ENCODE measurements around the gene DUSP5. TPM values are rescaled to one million over a fixed set of nuclear protein-coding genes. Genes with fewer than 3 reads are reported as not detected.
A peak's percentile ranks its signal among the peaks of the same experiment; 100 is the strongest.

The DUSP5 gene
- polyA plus RNA-seq, 3 donors: 2.0 to 65.3 (median 3.9) TPM

- Histone ChIP-seq H3K27me3 (ENCODE audit: control insufficient read depth in 2 of 2, insufficient read depth in 2 of 2, low read length in 2 of 2) (peaks cover 0 to 5% of the 10 kb centered on the region in 2 donors), H3K4me3 (replicated peaks in 1 of 3; ENCODE audit: low read depth in 2 of 3, low read length in 3 of 3) (no peak overlapping the region), H3K9ac (ENCODE audit: insufficient read depth, low read length, poor library complexity, severe bottlenecking) (no peak overlapping the region), H2AFZ (ENCODE audit: insufficient read depth, low read depth, low read length, poor library complexity, severe bottlenecking) (no peak overlapping the region), H3K4me2 (replicated peaks; ENCODE audit: extremely low read depth, low read length, poor library complexity, severe bottlenecking) (no peak overlapping the region), H3K36me3 (replicated peaks in 1 of 2; ENCODE audit: control insufficient read depth in 1 of 2, insufficient read depth in 2 of 2, low read length in 2 of 2) (no peaks in the 10 kb centered on the region), H3K79me2 (ENCODE audit: insufficient read depth, low read length) (no peaks in the 10 kb centered on the region), H3K9me3 (replicated peaks in 1 of 2; ENCODE audit: control insufficient read depth in 1 of 2, insufficient read depth in 1 of 2, low read length in 2 of 2) (no peaks in the 10 kb centered on the region), H3K27ac (ENCODE audit: low read depth in 1 of 2, low read length in 2 of 2) (no peak overlapping the region), H3K4me1 (ENCODE audit: control insufficient read depth in 1 of 2, insufficient read depth in 2 of 2, low read length in 2 of 2) (peaks cover 0 to 4% of the 10 kb centered on the region in 2 donors), H4K20me1 (ENCODE audit: insufficient read depth, low read length) (no peaks in the 10 kb centered on the region)
- no peaks in the 10 kb centered on the region for H3K9me3 Mint-ChIP-seq
- no peaks in the 10 kb centered on the region for H3K36me3 Mint-ChIP-seq
- TF ChIP-seq CTCF (IDR thresholded peaks at IDR 0.05): no peak
- peaks cover 10 to 16% (median 15%) of the 10 kb centered on the region in 3 donors for H3K27me3 Mint-ChIP-seq (ENCODE audit: low read depth in 3 of 3)
- H3K4me3 Mint-ChIP-seq: no peak overlapping the region
- intact Hi-C loops (cut with micrococcal nuclease): no loop called here
- peaks cover 10% of the 10 kb centered on the region for H3K4me1 Mint-ChIP-seq
- H3K27ac Mint-ChIP-seq: peak overlapping the region in 1 of 7 donors; percentile 31
- DNase-seq: no peak
- 31% methylated on average over 2 of the region's 9 CpGs for WGBS (ENCODE audit: insufficient coverage)
Measured at GRCh38 chr10:110525349-110526260, 27.9 kb downstream of the DUSP5 start.

GRCh38 chr10:110527731-110528171, 30.0 kb downstream of the DUSP5 start:
- no peaks in the 10 kb centered on the region for H3K36me3 Mint-ChIP-seq
- DNase-seq: no peak
- Histone ChIP-seq H3K79me2 (ENCODE audit: insufficient read depth, low read length) (no peaks in the 10 kb centered on the region), H3K4me1 (ENCODE audit: control insufficient read depth in 1 of 2, insufficient read depth in 2 of 2, low read length in 2 of 2) (peaks cover 0 to 4% of the 10 kb centered on the region in 2 donors), H2AFZ (ENCODE audit: insufficient read depth, low read depth, low read length, poor library complexity, severe bottlenecking) (no peak overlapping the region), H3K27me3 (ENCODE audit: control insufficient read depth in 2 of 2, insufficient read depth in 2 of 2, low read length in 2 of 2) (peaks cover 0 to 7% of the 10 kb centered on the region in 2 donors), H4K20me1 (ENCODE audit: insufficient read depth, low read length) (no peaks in the 10 kb centered on the region), H3K4me3 (replicated peaks in 1 of 3; ENCODE audit: low read depth in 2 of 3, low read length in 3 of 3) (no peak overlapping the region), H3K27ac (ENCODE audit: low read depth in 1 of 2, low read length in 2 of 2) (no peak overlapping the region), H3K9ac (ENCODE audit: insufficient read depth, low read length, poor library complexity, severe bottlenecking) (no peak overlapping the region), H3K36me3 (replicated peaks in 1 of 2; ENCODE audit: control insufficient read depth in 1 of 2, insufficient read depth in 2 of 2, low read length in 2 of 2) (no peaks in the 10 kb centered on the region), H3K9me3 (replicated peaks in 1 of 2; ENCODE audit: control insufficient read depth in 1 of 2, insufficient read depth in 1 of 2, low read length in 2 of 2) (no peaks in the 10 kb centered on the region), H3K4me2 (replicated peaks; ENCODE audit: extremely low read depth, low read length, poor library complexity, severe bottlenecking) (no peak overlapping the region)
- intact Hi-C loops (cut with micrococcal nuclease): no loop called here
- H3K4me1 Mint-ChIP-seq: peaks cover 13% of the 10 kb centered on the region
- H3K27me3 Mint-ChIP-seq (ENCODE audit: low read depth in 3 of 3): peaks cover 14 to 21% (median 18%) of the 10 kb centered on the region in 3 donors
- WGBS (ENCODE audit: insufficient coverage): 59% methylated on average over 8 of the region's 9 CpGs
- no peak for TF ChIP-seq CTCF (IDR thresholded peaks at IDR 0.05)
- no peaks in the 10 kb centered on the region for H3K9me3 Mint-ChIP-seq
- H3K4me3 Mint-ChIP-seq: no peak overlapping the region
- peak overlapping the region in 1 of 7 donors; percentile 26 for H3K27ac Mint-ChIP-seq
